Large intestine (tissue), 12 donors: Measurements from ENCODE around the gene PTPRD. TPM values are rescaled to one million over a fixed set of nuclear protein-coding genes. Genes with fewer than 3 reads are reported as not detected.

Experiments
- DNase-seq, 2 donors: peaks; one replicate each; pipeline versions ENCODE4 v3.0.0 to v3.0.0-alpha.2; 2013
- H3K27ac ChIP-seq: one replicate; pipeline ENCODE4 v1.5.1; 2013; ENCODE audit warnings: low read length
- H3K27me3 ChIP-seq: 2 replicates; pipeline ENCODE4 v1.6.1; 2013; ENCODE audit warnings: low read length; ENCODE audit not compliant: control insufficient read depth, insufficient read depth
- H3K36me3 ChIP-seq: 2 replicates; pipeline ENCODE4 v1.6.1; 2013; ENCODE audit warnings: low read length; ENCODE audit not compliant: control insufficient read depth, insufficient read depth
- H3K4me1 ChIP-seq: one replicate; pipeline ENCODE4 v1.6.1; 2013; ENCODE audit warnings: low read length; ENCODE audit not compliant: control insufficient read depth, insufficient read depth
- H3K4me3 ChIP-seq: one replicate; pipeline ENCODE4 v1.5.1; 2013; ENCODE audit warnings: low read length
- H3K9me3 ChIP-seq: one replicate; pipeline ENCODE4 v1.6.1; 2013; ENCODE audit warnings: mild to moderate bottlenecking, low read depth, low read length, moderate library complexity; ENCODE audit not compliant: control insufficient read depth
- WGBS: methylation state at CpG from one replicate; pipeline ENCODE4 v1.1.5; 2013; ENCODE audit warnings: low lambda C conversion rate; ENCODE audit not compliant: insufficient coverage; 5-methylcytosine and 5-hydroxymethylcytosine counted together
- long read RNA-seq, 11 donors: transcript quantifications; one replicate each; lab custom pipeline, GENCODE V29; 2026
- polyA plus RNA-seq: library from polyadenylated mRNA; unstranded; fragments of 120-200 nt; gene quantifications from one replicate; pipeline ENCODE4 v1.2.1, GENCODE V29; 2013

PTPRD gene
- 12.0 TPM for polyA plus RNA-seq
- long read RNA-seq, donor 1, result 0 reads
- long read RNA-seq, donor 2, result 0 reads
- long read RNA-seq, donor 3, result 0 reads
- long read RNA-seq, donor 4, result 0 reads
- long read RNA-seq, donor 5, partial matches to known transcripts, result 0 of 1 reads
- long read RNA-seq, donor 5, other reads (novel, unspliced or antisense), result 0 of 1 reads
- long read RNA-seq, donor 6, result 0 reads
- long read RNA-seq, donor 7, result 0 reads
- long read RNA-seq, donor 8, result 0 reads
- long read RNA-seq, donor 9, result 0 reads
- long read RNA-seq, donor 10, result 0 reads
- long read RNA-seq, donor 11, partial matches to known transcripts, result 12 of 12 reads
- long read RNA-seq, donor 11, other reads (novel, unspliced or antisense), result 0 of 12 reads

- no peaks in the 10 kb centered on the region for H3K36me3 ChIP-seq
- H3K27ac ChIP-seq, result no peak within 1 kb of the TSS
- H3K27me3 ChIP-seq, result peaks cover 41% of the 10 kb centered on the region
- H3K4me1 ChIP-seq, result peaks cover 4% of the 10 kb centered on the region
- no CpG with 5 or more reads among the region's 87 CpGs for WGBS
- peak within 1 kb of the TSS; percentile 40 for H3K4me3 ChIP-seq
- DNase-seq, result peak; percentile 18 to 58
- no peaks in the 10 kb centered on the region for H3K9me3 ChIP-seq
These were observed at the start of gene PTPRD for GRCh38 chr9:10612641-10613398. TSS of gene PTPRD (minus strand) at chr9:10613002.

DNA sequence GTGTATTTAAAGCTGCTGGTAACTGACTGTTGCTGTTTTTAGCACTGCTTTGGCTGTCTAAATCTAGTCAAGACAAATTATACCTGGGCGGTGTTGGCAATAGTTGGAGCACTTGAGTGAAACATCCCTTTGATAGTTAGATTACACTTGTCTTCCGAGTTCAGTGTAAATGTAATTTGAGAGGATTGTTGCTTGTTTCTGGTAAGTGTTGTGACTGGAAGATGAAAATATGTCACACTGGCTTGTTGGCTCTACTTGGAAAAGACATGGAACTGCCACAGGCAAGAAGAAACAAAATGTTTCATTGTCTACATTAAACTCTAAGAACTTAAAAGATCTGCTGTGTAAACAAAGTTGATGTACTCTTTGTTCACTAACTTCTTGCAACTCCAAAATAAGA, 49.2 kb upstream of the PTPRD start:
- no peak for DNase-seq
- Histone ChIP-seq H3K4me3 (no peak overlapping the region), H3K36me3 (no peaks in the 10 kb centered on the region), H3K9me3 (no peaks in the 10 kb centered on the region), H3K4me1 (no peaks in the 10 kb centered on the region), H3K27me3 (no peaks in the 10 kb centered on the region), H3K27ac (no peak overlapping the region)
- no CpG with 5 or more reads among the region's 2 CpGs for WGBS

DNA sequence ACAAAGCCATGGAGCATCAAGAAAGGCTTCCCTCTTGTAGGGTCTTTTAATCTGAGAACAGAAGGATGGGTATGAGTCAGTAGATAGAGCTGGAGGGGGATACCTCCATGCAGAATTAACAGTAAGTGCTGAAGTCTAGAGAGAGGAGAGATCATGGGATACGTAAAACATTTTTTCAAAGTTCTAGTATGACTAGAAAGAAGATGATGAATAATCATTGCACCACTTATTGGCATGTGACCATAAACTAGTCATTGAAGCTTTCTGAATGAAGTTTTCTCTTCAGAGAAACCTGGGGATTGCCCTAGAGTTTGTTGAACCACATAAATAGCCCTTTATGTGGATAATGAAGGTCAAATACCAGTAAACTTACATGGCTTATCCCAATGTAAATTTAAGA, 48.6 kb upstream of the PTPRD start:
- no peak for DNase-seq
- Histone ChIP-seq H3K27ac (no peak overlapping the region), H3K36me3 (no peaks in the 10 kb centered on the region), H3K9me3 (no peaks in the 10 kb centered on the region), H3K4me1 (no peaks in the 10 kb centered on the region), H3K4me3 (no peak overlapping the region), H3K27me3 (no peaks in the 10 kb centered on the region)
- WGBS, result no CpG with 5 or more reads among the region's 1 CpG

- peaks cover 15% of the 10 kb centered on the region for H3K9me3 ChIP-seq
- no peak overlapping the region for H3K4me3 ChIP-seq
- WGBS, result no CpG with 5 or more reads among the region's 2 CpGs
- no peak for DNase-seq
- H3K4me1 ChIP-seq, result no peaks in the 10 kb centered on the region
- H3K27me3 ChIP-seq, result no peaks in the 10 kb centered on the region
- H3K27ac ChIP-seq, result no peak overlapping the region
- H3K36me3 ChIP-seq, result no peaks in the 10 kb centered on the region
These were observed 38.2 kb upstream of the PTPRD start for GRCh38 chr9:10651012-10651411.

DNA sequence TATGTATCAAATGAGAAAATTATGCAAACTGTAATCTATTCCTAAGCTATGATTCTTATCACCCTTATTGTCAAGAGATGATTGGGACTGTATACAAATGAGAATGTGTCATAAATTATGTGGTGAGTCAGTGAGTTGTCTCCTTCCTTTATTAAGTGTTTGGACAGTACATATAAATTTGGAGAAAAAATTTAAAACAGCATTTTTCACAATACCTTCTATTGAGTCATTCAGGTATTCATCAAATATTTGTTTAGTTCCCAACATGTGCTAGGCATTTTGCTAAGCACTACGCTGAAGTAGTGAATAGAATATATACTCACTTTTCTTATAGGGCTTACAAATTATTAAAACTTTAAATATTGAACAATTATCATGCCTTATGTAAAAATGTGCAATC, 36.3 kb upstream of the PTPRD start:
- no peak for DNase-seq
- Histone ChIP-seq H3K4me1 (no peaks in the 10 kb centered on the region), H3K9me3 (peaks cover 13% of the 10 kb centered on the region), H3K36me3 (no peaks in the 10 kb centered on the region), H3K27me3 (no peaks in the 10 kb centered on the region), H3K4me3 (no peak overlapping the region), H3K27ac (no peak overlapping the region)
- 67% methylated on average over 1 of the region's 1 CpG for WGBS

GRCh38 chr9:10633785-10634184, 21.0 kb upstream of the PTPRD start:
- Histone ChIP-seq H3K27ac (no peak overlapping the region), H3K4me1 (no peaks in the 10 kb centered on the region), H3K27me3 (no peaks in the 10 kb centered on the region), H3K4me3 (no peak overlapping the region), H3K9me3 (no peaks in the 10 kb centered on the region), H3K36me3 (no peaks in the 10 kb centered on the region)
- 57% methylated on average over 1 of the region's 3 CpGs for WGBS
- no peak for DNase-seq

DNA sequence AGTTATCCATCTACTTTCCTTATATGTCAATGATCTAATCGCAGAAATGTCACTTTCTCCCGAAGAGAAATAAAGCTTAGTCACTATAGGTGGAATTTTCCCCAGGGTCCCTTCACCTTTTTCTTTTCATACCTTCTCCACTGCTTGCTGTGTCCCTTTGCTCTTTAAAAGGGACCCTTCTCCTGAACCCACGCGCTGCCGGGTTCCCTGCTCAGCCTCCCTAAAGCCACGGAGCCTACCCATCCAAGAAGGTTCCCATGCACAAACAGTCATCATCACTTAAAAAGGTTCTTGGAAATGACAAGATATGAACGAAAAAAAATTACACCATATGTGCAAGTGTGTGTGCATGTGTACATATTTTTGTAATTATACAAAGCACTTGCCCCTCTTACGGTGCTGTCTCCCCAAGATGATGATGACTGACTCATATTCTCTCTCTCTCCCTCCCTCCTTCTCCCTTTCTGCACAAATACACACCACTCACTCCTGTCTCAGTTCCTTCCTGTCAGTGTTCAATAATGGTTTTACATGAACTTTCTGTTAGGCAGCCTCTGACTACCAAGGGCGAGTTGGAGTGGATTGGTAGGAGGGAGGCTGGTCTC, 1.5 kb upstream of the PTPRD start:
- DNase-seq, result no peak
- H3K4me3 ChIP-seq, result no peak overlapping the region
- no peak overlapping the region for H3K27ac ChIP-seq
- H3K9me3 ChIP-seq, result no peaks in the 10 kb centered on the region
- H3K4me1 ChIP-seq, result peaks cover 4% of the 10 kb centered on the region
- H3K27me3 ChIP-seq, result peaks cover 41% of the 10 kb centered on the region
- WGBS, result 62% methylated on average over 3 of the region's 9 CpGs
- H3K36me3 ChIP-seq, result no peaks in the 10 kb centered on the region

DNA sequence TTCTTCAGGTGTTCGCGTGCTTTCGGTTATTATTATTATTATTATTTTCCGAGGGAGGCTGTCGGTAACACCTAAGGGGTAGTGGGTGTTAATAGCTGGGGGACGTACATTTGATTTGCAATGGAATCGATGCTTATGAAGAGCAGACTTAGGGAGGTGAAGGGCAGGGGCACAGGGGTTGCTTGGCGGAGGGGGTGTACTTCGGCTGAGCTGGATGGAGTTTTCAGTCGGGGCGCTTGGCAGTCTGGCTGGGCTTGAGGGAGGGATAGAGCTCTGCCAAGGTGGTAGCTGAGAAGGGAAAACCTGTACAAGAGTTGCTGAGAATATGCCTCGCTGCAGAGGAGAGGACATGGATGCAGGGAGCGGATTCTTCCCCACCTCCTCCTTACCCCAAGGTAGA, 617 bp upstream of the PTPRD start:
- no peak overlapping the region for H3K4me3 ChIP-seq
- WGBS, result no CpG with 5 or more reads among the region's 13 CpGs
- no peak for DNase-seq
- no peak overlapping the region for H3K27ac ChIP-seq
- H3K36me3 ChIP-seq, result no peaks in the 10 kb centered on the region
- H3K9me3 ChIP-seq, result no peaks in the 10 kb centered on the region
- H3K27me3 ChIP-seq, result peaks cover 41% of the 10 kb centered on the region
- peaks cover 4% of the 10 kb centered on the region for H3K4me1 ChIP-seq

- Histone ChIP-seq H3K4me3 (no peak overlapping the region), H3K4me1 (no peaks in the 10 kb centered on the region)
- no peak for DNase-seq
These were observed 7.4 kb downstream of the PTPRD start for GRCh38 chr9:10605388-10605787.

GRCh38 chr9:10604927-10605326, 7.9 kb downstream of the PTPRD start:
- H3K4me1 ChIP-seq, result no peaks in the 10 kb centered on the region
- DNase-seq, result no peak
- peaks cover 1% of the 10 kb centered on the region for H3K27me3 ChIP-seq
- no peak overlapping the region for H3K4me3 ChIP-seq
- H3K36me3 ChIP-seq, result no peaks in the 10 kb centered on the region
- H3K27ac ChIP-seq, result no peak overlapping the region
- H3K9me3 ChIP-seq, result no peaks in the 10 kb centered on the region
- WGBS, result 0% methylated on average over 1 of the region's 1 CpG

More at GRCh38 chr9:10605388-10605787, 7.4 kb downstream of the PTPRD start:
- no peak overlapping the region for H3K27ac ChIP-seq
- H3K27me3 ChIP-seq, result peaks cover 2% of the 10 kb centered on the region
- WGBS, result 56% methylated on average over 4 of the region's 4 CpGs
- H3K9me3 ChIP-seq, result no peaks in the 10 kb centered on the region
- no peaks in the 10 kb centered on the region for H3K36me3 ChIP-seq
